Duodenal mucosa (tissue), 2 donors: Measurements from ENCODE around the gene HNRNPA1.
"Not testable (repeated sequence)": the region's sequence is repeated elsewhere in the genome, so short reads cannot be mapped to it uniquely, and the experiment has no call there.

Source experiments
- H3K27ac ChIP-seq: one replicate; pipeline ENCODE4 v1.7.0; 2013; ENCODE audit warnings: low read depth, low read length
- H3K27me3 ChIP-seq, 2 donors: one replicate each; pipeline ENCODE4 v1.7.0; 2013; ENCODE audit warnings: low read length in 2 of 2, control low read depth in 1 of 2; ENCODE audit not compliant: insufficient read depth in 2 of 2, control insufficient read depth in 1 of 2
- H3K36me3 ChIP-seq, 2 donors: one replicate each; pipeline ENCODE4 v1.7.0; 2013; ENCODE audit warnings: low read length in 2 of 2, control low read depth in 1 of 2; ENCODE audit not compliant: insufficient read depth in 2 of 2, control insufficient read depth in 1 of 2
- H3K4me1 ChIP-seq, 2 donors: one replicate each; pipeline ENCODE4 v1.7.0; 2013; ENCODE audit warnings: low read length in 2 of 2, control low read depth in 1 of 2; ENCODE audit not compliant: insufficient read depth in 2 of 2, control insufficient read depth in 1 of 2
- H3K4me3 ChIP-seq, 2 donors: one replicate each; pipeline ENCODE4 v1.7.0; 2013; ENCODE audit warnings: low read length in 2 of 2, low read depth in 1 of 2
- H3K9ac ChIP-seq, 2 donors: one replicate each; pipeline ENCODE4 v1.7.0; 2013; ENCODE audit warnings: low read length in 2 of 2, low read depth in 1 of 2
- H3K9me3 ChIP-seq, 2 donors: one replicate each; pipeline ENCODE4 v1.7.0; 2013; ENCODE audit warnings: low read length in 2 of 2, control low read depth in 1 of 2; ENCODE audit not compliant: control insufficient read depth in 1 of 2

Gene HNRNPA1

DNA sequence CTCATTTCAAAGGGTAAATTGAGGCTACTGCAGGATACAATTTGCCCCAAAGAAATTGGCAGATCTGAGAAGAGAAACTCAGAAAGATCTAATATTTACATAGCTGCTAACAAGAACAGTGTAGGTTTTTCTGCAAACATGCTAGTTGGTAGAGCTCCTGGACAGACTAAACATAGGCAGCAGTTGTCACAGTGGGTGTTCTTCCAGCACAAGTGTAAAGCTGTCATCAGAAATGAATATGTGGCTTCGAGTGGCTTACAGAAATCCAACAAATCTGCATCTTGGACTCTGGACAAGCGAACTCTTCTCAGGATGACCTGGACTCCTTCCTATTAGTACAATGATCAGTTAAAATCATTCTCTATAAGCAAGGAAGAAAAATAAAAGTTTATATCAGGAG, 6.5 kb upstream of the HNRNPA1 start:
- Histone ChIP-seq H3K27me3 (no peaks in the 10 kb centered on the region), H3K36me3 (peaks cover 0 to 3% of the 10 kb centered on the region in 2 donors), H3K9me3 (no peaks in the 10 kb centered on the region), H3K9ac (no peak overlapping the region), H3K4me3 (no peak overlapping the region), H3K27ac (no peak overlapping the region), H3K4me1 (peaks cover 12 to 19% of the 10 kb centered on the region in 2 donors)

DNA sequence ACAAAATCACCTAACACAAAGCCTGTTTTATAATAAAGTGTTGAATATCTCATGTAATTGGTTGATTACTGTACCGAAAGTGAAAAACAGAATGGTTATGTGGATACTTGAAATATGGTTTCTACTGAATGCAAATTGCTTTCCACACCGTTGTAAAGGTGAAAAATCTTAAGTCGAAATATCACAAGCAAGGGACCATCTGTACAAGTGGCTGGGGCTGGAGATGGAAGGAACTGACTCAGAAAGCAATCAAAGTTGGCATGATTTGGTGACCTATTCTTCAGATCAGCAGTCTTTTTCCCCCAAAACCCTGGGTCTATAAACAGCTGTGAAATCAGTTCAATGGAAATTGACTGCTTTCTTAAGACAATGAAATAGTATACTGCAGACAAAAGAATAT, 4.2 kb upstream of the HNRNPA1 start:
- Histone ChIP-seq H3K9me3 (no peaks in the 10 kb centered on the region), H3K36me3 (peaks cover 0 to 4% of the 10 kb centered on the region in 2 donors), H3K9ac (no peak overlapping the region), H3K27ac (no peak overlapping the region), H3K27me3 (no peaks in the 10 kb centered on the region), H3K4me1 (peaks cover 12 to 22% of the 10 kb centered on the region in 2 donors), H3K4me3 (no peak overlapping the region)

DNA sequence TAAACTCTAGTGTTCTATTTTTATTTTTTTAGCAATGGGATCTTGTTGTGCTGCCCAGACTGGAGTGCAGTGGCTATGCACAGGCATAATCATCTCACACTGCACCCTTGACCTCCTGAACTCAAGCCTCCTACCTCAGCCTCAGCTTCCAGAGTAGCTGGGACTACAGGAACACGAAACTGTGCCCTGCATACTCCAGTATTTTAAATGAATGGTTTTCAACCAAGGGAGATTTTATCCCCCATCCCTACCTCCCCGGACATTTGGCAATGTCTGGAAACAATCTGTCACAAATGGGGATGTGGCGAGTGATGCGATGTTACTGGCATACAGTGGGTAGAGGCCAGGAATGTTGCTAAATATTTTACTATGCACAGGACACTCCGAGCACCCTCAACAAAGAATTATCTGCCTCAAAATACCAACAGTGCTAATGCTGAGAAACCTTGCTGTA, 2.7 kb upstream of the HNRNPA1 start:
- H3K27me3 ChIP-seq, result no peaks in the 10 kb centered on the region
- peak overlapping the region in 1 of 2 donors; percentile 98 for H3K9ac ChIP-seq
- peaks cover 22 to 37% of the 10 kb centered on the region in 2 donors for H3K4me1 ChIP-seq
- peak overlapping the region; percentile 88 to 100 for H3K4me3 ChIP-seq
- no peak overlapping the region for H3K27ac ChIP-seq
- H3K9me3 ChIP-seq, result no peaks in the 10 kb centered on the region
- H3K36me3 ChIP-seq, result peaks cover 12 to 13% of the 10 kb centered on the region in 2 donors

DNA sequence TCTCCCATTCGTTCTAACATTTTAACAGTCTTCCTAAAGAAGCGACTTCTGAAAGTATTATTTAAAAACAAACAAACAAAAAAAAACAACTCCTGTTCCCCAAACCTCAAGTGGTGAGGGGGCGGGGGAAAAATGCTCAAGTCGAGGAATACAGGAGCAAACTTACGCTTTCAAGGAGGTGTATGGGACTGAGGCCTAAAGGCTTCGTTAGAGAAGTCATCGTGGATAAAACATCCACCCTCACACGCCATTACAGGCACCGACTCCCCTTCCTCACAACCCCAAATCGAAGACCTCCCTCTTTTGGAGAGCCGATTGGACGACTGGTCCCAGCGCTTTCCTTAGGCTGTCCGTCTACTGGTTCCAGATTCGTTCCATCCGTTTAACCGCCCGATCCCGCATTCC, 1.3 kb upstream of the HNRNPA1 start:
- peaks cover 35 to 50% of the 10 kb centered on the region in 2 donors for H3K4me1 ChIP-seq
- peaks cover 25 to 26% of the 10 kb centered on the region in 2 donors for H3K36me3 ChIP-seq
- peak overlapping the region; percentile 82 for H3K27ac ChIP-seq
- no peaks in the 10 kb centered on the region for H3K27me3 ChIP-seq
- H3K9ac ChIP-seq, result peak overlapping the region; percentile 98 to 99
- peak overlapping the region; percentile 88 to 100 for H3K4me3 ChIP-seq
- no peaks in the 10 kb centered on the region for H3K9me3 ChIP-seq

DNA sequence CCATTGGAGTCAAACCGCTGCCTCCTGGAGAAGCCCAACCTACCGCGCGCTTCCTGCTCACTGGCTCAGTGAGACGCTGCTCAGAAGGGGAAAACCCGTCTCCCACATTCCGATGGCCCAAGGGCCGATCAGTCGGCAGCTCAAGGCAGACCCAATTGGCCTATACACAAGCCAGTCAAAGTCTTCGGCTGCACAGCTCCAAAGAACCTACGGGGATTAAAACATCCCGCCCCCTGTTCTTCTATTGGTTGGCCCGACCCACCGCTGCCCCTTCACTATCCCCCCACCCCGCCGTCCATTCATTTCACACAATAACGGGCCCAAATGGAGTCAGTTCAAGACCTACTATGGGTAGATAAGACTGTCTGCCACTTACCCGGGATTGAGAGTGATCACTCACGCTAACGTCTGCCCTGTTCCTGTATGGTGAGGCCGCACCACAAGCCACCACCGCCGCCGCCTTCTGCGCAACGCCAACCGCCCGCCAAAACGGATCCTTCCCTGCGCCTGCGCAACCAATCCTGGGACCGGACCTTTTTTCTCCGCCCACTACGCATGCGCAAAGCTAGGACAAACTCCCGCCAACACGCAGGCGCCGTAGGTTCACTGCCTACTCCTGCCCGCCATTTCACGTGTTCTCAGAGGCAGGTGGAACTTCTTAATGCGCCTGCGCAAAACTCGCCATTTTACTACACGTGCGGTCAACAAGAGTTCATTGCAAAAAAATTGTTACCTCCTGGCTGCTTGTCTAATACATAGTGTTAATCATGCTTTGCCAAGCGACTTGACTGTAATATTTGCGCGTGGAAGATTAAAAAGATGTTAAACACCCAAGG, 676 bp upstream of the HNRNPA1 start, which contains the start of gene CBX5:
Gene CBX5, minus strand, starts transcription at position 491 of the 836 bp plus-strand sequence. CDS start 22,472 bp downstream, outside the sequence.
- Histone ChIP-seq H3K4me1 (peaks cover 37 to 57% of the 10 kb centered on the region in 2 donors), H3K4me3 (peak within 1 kb of the TSS; percentile 88 to 100), H3K36me3 (peaks cover 28 to 29% of the 10 kb centered on the region in 2 donors)

DNA sequence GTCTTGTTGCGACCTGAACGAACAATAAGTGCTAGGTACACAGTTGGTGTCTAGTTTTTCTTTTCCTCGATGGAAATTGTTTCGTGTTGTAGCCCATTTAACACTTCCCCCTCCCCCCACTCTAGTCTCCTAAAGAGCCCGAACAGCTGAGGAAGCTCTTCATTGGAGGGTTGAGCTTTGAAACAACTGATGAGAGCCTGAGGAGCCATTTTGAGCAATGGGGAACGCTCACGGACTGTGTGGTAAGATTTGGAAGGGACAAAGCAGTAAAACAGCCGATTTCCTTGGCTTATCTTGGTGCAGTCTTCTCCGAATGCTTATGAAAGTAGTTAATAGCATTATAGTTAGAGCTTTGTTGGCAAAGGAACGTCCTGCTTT, 724 bp downstream of the HNRNPA1 start:
- H3K36me3 ChIP-seq, result peaks cover 34 to 41% of the 10 kb centered on the region in 2 donors
- not testable (repeated sequence) for H3K27me3 ChIP-seq, H3K9me3 ChIP-seq
- peaks cover 49 to 71% of the 10 kb centered on the region in 2 donors for H3K4me1 ChIP-seq
- peak overlapping the region; percentile 93 to 98 for H3K9ac ChIP-seq
- peak overlapping the region; percentile 88 to 100 for H3K4me3 ChIP-seq
- H3K27ac ChIP-seq, result peak overlapping the region; percentile 87

More for the DNA sequence above, 676 bp upstream of the HNRNPA1 start, which contains the start of gene CBX5:
- H3K9ac ChIP-seq, result peak within 1 kb of the TSS; percentile 98 to 99
- H3K27me3 ChIP-seq, result no peaks in the 10 kb centered on the region
- H3K27ac ChIP-seq, result peak within 1 kb of the TSS; percentile 87
- H3K9me3 ChIP-seq, result no peaks in the 10 kb centered on the region

DNA sequence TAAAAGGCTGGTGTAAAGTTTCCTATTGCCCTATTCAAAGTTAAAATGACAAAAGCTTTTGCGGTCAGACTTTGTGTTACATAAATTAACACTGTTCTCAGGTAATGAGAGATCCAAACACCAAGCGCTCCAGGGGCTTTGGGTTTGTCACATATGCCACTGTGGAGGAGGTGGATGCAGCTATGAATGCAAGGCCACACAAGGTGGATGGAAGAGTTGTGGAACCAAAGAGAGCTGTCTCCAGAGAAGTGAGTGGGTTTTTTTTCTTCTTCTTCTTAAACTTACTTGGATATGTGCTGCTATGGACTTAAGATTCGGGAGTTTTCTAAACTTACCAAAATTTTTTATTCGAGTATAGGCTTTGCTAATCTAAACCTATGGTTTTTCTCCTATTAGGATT, 1.2 kb downstream of the HNRNPA1 start:
- Histone ChIP-seq H3K4me3 (peak overlapping the region; percentile 88 to 100), H3K4me1 (peaks cover 53 to 71% of the 10 kb centered on the region in 2 donors), H3K9ac (peak overlapping the region; percentile 93 to 98), H3K36me3 (peaks cover 34 to 45% of the 10 kb centered on the region in 2 donors)
- not testable (repeated sequence) for H3K27ac ChIP-seq, H3K9me3 ChIP-seq, H3K27me3 ChIP-seq

DNA sequence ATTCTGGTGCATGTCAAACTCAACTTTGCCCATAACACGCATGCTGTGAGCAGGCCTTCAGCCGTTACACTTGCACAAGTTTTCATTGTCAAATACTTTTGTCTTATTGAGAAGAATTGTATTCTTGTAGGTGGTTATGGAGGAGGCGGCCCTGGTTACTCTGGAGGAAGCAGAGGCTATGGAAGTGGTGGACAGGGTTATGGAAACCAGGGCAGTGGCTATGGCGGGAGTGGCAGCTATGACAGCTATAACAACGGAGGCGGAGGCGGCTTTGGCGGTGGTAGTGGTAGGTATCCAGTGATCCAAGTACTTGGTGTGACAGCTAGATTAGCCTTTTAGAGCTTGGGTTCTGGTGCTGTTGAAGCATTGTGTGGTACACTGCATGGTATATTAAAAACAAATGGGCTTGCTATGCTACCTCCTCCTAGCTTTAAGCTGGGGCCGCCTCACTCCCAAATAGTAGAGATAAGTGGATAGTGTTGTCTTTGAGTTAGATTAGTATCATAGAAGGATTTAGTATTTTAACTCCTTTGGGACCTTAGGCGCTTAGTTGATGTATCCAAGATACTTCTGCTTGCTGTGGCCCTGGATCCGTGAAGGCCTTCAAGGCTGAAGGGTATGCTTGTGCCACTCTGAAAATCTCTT, 2.5 kb downstream of the HNRNPA1 start:
- H3K9ac ChIP-seq, result peak overlapping the region; percentile 36 to 98
- H3K4me1 ChIP-seq, result peaks cover 60 to 69% of the 10 kb centered on the region in 2 donors
- peaks cover 42 to 57% of the 10 kb centered on the region in 2 donors for H3K36me3 ChIP-seq
- peak overlapping the region; percentile 88 to 100 for H3K4me3 ChIP-seq
- no peak overlapping the region for H3K27ac ChIP-seq
- no peaks in the 10 kb centered on the region for H3K27me3 ChIP-seq
- H3K9me3 ChIP-seq, result no peaks in the 10 kb centered on the region

DNA sequence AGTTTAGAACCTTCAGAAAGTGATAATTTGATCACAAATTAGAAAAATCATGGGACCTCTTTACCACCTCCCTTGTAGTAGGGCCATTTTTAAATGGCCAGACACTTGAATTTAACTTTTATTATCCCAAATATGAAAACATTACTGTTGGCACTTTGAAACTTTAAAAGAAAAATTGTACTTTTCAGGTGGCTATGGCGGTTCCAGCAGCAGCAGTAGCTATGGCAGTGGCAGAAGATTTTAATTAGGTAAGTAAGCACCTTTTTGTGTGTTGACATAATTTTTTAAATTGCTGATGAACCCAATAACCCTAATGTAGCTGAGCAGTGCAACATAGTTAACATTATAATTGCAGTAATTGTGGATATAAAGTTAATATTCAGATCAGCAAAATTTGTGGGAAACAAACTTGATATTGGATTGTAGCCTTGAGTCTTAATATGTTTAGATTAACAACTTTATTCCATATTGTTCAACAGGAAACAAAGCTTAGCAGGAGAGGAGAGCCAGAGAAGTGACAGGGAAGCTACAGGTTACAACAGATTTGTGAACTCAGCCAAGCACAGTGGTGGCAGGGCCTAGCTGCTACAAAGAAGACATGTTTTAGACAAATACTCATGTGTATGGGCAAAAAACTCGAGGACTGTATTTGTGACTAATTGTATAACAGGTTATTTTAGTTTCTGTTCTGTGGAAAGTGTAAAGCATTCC, 3.7 kb downstream of the HNRNPA1 start:
- H3K9me3 ChIP-seq, H3K27ac ChIP-seq, H3K27me3 ChIP-seq: not testable (repeated sequence)
- Histone ChIP-seq H3K4me1 (peaks cover 54 to 65% of the 10 kb centered on the region in 2 donors), H3K4me3 (peak overlapping the region; percentile 88 to 100), H3K36me3 (peaks cover 42 to 57% of the 10 kb centered on the region in 2 donors), H3K9ac (peak overlapping the region; percentile 26 to 98)
